Stromal cell of bone marrow (primary cell): Measurements from ENCODE around the gene SIK3.
A peak's percentile ranks its signal among the peaks of the same experiment; 100 is the strongest.

Experiments used
- DNase-seq: peaks from one replicate; pipeline ENCODE4 v3.0.0-alpha.2; 2012; ENCODE audit warnings: low read depth

Gene SIK3

GRCh38 chr11:116866804-116867455 lies 231.3 kb downstream of the SIK3 start:
- no peak for DNase-seq

- DNase-seq: peak; percentile 77
Measured at GRCh38 chr11:116865696-116866095, 232.5 kb downstream of the SIK3 start.

GRCh38 chr11:116864531-116864930 lies 233.7 kb downstream of the SIK3 start:
- no peak for DNase-seq

- no peak for DNase-seq
Measured at GRCh38 chr11:116862951-116863350, 235.3 kb downstream of the SIK3 start.

- DNase-seq: no peak
Measured at GRCh38 chr11:116862185-116862584, 236.0 kb downstream of the SIK3 start.

GRCh38 chr11:116861539-116861938 lies 236.7 kb downstream of the SIK3 start:
- DNase-seq: no peak

GRCh38 chr11:116860303-116860702 lies 237.9 kb downstream of the SIK3 start:
- DNase-seq: no peak

GRCh38 chr11:116859175-116859574 lies 239.1 kb downstream of the SIK3 start:
- no peak for DNase-seq

GRCh38 chr11:116857936-116858335 lies 240.3 kb downstream of the SIK3 start:
- DNase-seq: no peak

GRCh38 chr11:116857316-116857715 lies 240.9 kb downstream of the SIK3 start:
- DNase-seq: no peak

GRCh38 chr11:116856423-116856822 lies 241.8 kb downstream of the SIK3 start:
- DNase-seq: no peak

- DNase-seq: no peak
Measured at GRCh38 chr11:116855413-116855812, 242.8 kb downstream of the SIK3 start.

GRCh38 chr11:116853461-116854073 lies 244.7 kb downstream of the SIK3 start:
- DNase-seq: peak; percentile 95

GRCh38 chr11:116852261-116853031 lies 245.8 kb downstream of the SIK3 start:
- peak; percentile 52 for DNase-seq

GRCh38 chr11:116851626-116852025 lies 246.6 kb downstream of the SIK3 start:
- DNase-seq: no peak

- DNase-seq: no peak
Measured at GRCh38 chr11:116849486-116849885, 248.7 kb downstream of the SIK3 start.

GRCh38 chr11:116849060-116849459 lies 249.2 kb downstream of the SIK3 start:
- no peak for DNase-seq

- DNase-seq: no peak
Measured at GRCh38 chr11:116847612-116848011, 250.6 kb downstream of the SIK3 start.

- no peak for DNase-seq
Measured at GRCh38 chr11:116844722-116845121, 253.5 kb downstream of the SIK3 start.

- no peak for DNase-seq
Measured at GRCh38 chr11:116843661-116844060, 254.6 kb downstream of the SIK3 start.

GRCh38 chr11:116842909-116843308 lies 255.3 kb downstream of the SIK3 start:
- no peak for DNase-seq

- no peak for DNase-seq
Measured at GRCh38 chr11:116842117-116842516, 256.1 kb downstream of the SIK3 start.

- DNase-seq: no peak
Measured at GRCh38 chr11:116840746-116841296, 257.4 kb downstream of the SIK3 start.
